Sigmoid colon (tissue), 7 donors: ENCODE data around the gene C5AR2. TPM values are rescaled to one million over a fixed set of nuclear protein-coding genes. Genes with fewer than 3 reads are reported as not detected.
A peak's percentile ranks its signal among the peaks of the same experiment; 100 is the strongest.
"Not testable (repeated sequence)": the region's sequence is repeated elsewhere in the genome, so short reads cannot be mapped to it uniquely, and the experiment has no call there.

Source experiments
- DNase-seq: peaks from one replicate; pipeline ENCODE4 v3.0.0-alpha.2; 2019
- H3K27ac ChIP-seq, 4 donors: fragments of 200-600 bp; sonication (generic); one replicate each; pipeline ENCODE4 v1.5.1; 2016 to 2019; ENCODE audit warnings: mild to moderate bottlenecking in 1 of 4
- H3K27me3 ChIP-seq, 3 donors: fragments of 200-600 bp; sonication (generic); one replicate each; pipeline ENCODE4 v1.5.1; 2019; ENCODE audit warnings: mild to moderate bottlenecking in 1 of 3
- H3K36me3 ChIP-seq, 4 donors: fragments of 200-600 bp; sonication (generic); one replicate each; pipeline ENCODE4 v1.5.1; 2016 to 2019
- H3K4me1 ChIP-seq, 4 donors: fragments of 200-600 bp; sonication (generic); one replicate each; pipeline ENCODE4 v1.5.1; 2017 to 2019
- H3K4me3 ChIP-seq, 4 donors: fragments of 200-600 bp; sonication (generic); one replicate each; pipeline ENCODE4 v1.5.1; 2017 to 2019; ENCODE audit warnings: mild to moderate bottlenecking in 2 of 4, moderate library complexity in 1 of 4
- H3K9me3 ChIP-seq, 4 donors: fragments of 200-600 bp in 3 of 4; sonication (generic) in 3 of 4; one replicate each; pipeline versions ENCODE4 v1.5.1 to v1.6.1; 2013 to 2019
- EP300 ChIP-seq, 4 donors: sonication (generic); formaldehyde crosslinking; IDR thresholded peaks; one replicate each; pipeline ENCODE4 v1.6.1; 2017; ENCODE audit warnings: antibody characterized with exemption in 4 of 4
- POLR2A ChIP-seq, 2 donors: fragments of 450-650 bp; IDR thresholded peaks; one replicate each; pipeline ENCODE4 v1.6.1; 2016; ENCODE audit warnings: antibody characterized with exemption in 2 of 2, mild to moderate bottlenecking in 2 of 2, moderate library complexity in 2 of 2
- POLR2AphosphoS5 ChIP-seq, 4 donors: sonication (generic); formaldehyde crosslinking; IDR thresholded peaks; one replicate each; pipeline ENCODE4 v1.6.1; 2017; ENCODE audit warnings: antibody characterized with exemption in 4 of 4
- WGBS, 2 donors: extraction: QIAGEN DNeasy Blood & Tissue Kit; methylation state at CpG; one replicate each; pipeline ENCODE4 v1.1.7; 2013; 5-methylcytosine and 5-hydroxymethylcytosine counted together
- intact Hi-C: fragments of 100-400 bp; cut with DNase I; formaldehyde crosslinking; loops from one replicate; pipeline ENCODE4 v1.15.1; 2023
- polyA plus RNA-seq, 3 donors: library from polyadenylated mRNA; stranded (reverse); fragments of 200-250 nt; gene quantifications; one replicate each; pipeline ENCODE4 v1.2.3, GENCODE V29; 2013
- total RNA-seq, 4 donors: library from RNA; depleted of rRNA; stranded (reverse); fragments of >200 nt; gene quantifications; one replicate each; pipeline ENCODE4 v1.1.0, GENCODE V29; 2016
- TF ChIP-seq, protein P1 (sequence below), 4 experiments: fragments of 450-650 bp in 3 of 4; fragments of 200-600 bp in 1 of 4; IDR thresholded peaks; one replicate each; pipeline ENCODE4 v1.5.1; 2016 to 2019; ENCODE audit warnings: antibody characterized with exemption in 4 of 4, mild to moderate bottlenecking in 3 of 4, moderate library complexity in 2 of 4
- donor health status: healthy with polysubstance abuse.
- donor health status: Bipolar disorder and iron deficiency.
- donor health status: healthy.

C5AR2 gene
- total and polyA plus RNA-seq, 7 donors: 0.60 to 2.7 (median 1.4) TPM

DNA sequence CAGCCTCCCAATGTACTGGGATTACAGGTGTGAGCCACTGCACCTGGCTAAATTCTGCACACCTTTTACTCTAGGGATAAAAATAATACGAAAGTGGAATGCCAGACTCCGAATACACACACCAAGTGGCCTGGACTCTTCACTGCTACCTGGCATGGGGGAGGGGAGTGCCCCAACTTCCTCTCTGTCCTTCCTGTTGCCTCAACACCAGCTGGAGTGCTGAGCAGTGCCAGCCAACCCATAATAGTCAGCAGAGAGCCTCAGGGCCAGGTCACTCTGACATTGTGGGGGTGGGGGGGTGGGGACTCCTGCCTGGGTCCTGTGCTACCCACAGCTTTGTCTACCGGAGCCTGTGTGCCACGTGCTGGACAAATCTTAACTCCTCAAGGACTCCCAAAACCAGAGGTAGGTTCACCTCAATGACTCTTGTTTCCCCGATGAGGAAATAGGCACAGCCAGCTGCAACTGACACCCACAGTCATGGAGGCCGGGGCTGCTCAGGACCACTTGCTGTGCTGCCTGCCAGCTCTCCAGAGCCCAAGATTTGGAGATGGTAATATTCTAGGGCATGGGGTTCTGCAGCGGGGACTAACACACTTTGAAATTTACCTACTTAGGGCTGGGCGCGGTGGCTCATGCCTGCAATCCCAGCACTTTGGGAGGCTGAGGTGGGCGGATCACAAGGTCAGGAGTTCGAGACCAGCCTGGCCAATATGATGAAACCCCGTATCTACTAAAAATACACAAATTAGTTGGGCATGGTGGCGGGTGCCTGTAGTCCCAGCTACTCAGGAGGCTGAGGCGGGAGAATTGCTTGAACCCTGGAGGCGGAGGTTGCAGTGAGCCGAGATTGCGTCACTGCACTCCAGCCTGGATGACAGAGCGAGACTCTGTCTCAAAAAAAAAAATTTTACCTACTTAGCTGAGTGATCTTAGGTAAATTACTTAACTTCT lies 5.1 kb downstream of the C5AR2 start:
- H3K36me3 ChIP-seq, H3K27me3 ChIP-seq, H3K9me3 ChIP-seq, H3K4me1 ChIP-seq, intact Hi-C loops, DNase-seq: not testable (repeated sequence)
- WGBS, 2 donors: 68 to 77% methylated on average over 18 of the region's 18 CpGs
- Histone ChIP-seq H3K27ac (peak overlapping the region in 2 of 4 donors; percentile 14 to 31), H3K4me3 (peak overlapping the region in 1 of 4 donors; percentile 25)
- peak in 2 of 4 donors; percentile 23 to 42 for TF ChIP-seq POLR2AphosphoS5 (IDR thresholded peaks at IDR 0.05)

DNA sequence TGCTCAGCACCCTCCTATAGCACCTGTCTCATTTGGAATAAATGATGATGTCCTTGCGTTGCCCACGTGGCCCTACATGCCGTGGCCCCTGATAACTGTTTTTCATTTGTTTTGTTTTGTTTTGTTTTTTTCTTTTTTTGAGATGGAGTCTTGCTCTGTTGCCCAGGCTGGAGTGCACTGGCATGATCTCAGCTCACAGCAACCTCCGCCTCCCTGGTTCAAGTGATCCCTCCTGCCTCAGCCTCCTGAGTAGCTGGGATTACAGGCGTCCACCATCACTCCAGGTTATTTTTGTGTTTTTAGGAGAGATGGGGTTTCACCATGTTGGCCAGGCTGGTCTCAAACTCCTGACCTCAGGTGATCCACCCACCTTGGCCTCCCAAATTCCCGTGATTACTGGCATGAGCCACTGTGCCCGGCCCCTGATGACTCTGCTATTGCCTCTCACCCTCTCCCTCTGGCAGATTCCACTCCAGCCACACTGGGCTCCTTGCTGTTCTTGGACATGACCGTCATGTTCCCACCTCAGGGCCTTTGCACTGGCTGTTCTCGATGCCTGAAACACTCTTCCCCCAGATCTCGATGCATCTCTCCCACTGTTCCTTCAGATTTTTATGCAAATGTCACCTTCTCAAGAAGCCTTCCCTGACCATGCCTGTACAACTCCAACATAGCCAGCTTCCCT lies 7.4 kb downstream of the C5AR2 start:
- Histone ChIP-seq H3K9me3 (no peaks in the 10 kb centered on the region), H3K27ac (no peak overlapping the region), H3K4me3 (no peak overlapping the region), H3K4me1 (no peaks in the 10 kb centered on the region), H3K36me3 (no peaks in the 10 kb centered on the region), H3K27me3 (no peaks in the 10 kb centered on the region)
- intact Hi-C loops: no loop called here
- TF ChIP-seq POLR2A (IDR thresholded peaks at IDR 0.05) (no peak), POLR2AphosphoS5 (IDR thresholded peaks at IDR 0.05) (no peak), EP300 (IDR thresholded peaks at IDR 0.05) (no peak)
- TF ChIP-seq, protein P1, sequence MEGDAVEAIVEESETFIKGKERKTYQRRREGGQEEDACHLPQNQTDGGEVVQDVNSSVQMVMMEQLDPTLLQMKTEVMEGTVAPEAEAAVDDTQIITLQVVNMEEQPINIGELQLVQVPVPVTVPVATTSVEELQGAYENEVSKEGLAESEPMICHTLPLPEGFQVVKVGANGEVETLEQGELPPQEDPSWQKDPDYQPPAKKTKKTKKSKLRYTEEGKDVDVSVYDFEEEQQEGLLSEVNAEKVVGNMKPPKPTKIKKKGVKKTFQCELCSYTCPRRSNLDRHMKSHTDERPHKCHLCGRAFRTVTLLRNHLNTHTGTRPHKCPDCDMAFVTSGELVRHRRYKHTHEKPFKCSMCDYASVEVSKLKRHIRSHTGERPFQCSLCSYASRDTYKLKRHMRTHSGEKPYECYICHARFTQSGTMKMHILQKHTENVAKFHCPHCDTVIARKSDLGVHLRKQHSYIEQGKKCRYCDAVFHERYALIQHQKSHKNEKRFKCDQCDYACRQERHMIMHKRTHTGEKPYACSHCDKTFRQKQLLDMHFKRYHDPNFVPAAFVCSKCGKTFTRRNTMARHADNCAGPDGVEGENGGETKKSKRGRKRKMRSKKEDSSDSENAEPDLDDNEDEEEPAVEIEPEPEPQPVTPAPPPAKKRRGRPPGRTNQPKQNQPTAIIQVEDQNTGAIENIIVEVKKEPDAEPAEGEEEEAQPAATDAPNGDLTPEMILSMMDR (IDR thresholded peaks at IDR 0.05): no peak
- no peak for DNase-seq
- WGBS, 2 donors: 69 to 88% methylated on average over 10 of the region's 10 CpGs

DNA sequence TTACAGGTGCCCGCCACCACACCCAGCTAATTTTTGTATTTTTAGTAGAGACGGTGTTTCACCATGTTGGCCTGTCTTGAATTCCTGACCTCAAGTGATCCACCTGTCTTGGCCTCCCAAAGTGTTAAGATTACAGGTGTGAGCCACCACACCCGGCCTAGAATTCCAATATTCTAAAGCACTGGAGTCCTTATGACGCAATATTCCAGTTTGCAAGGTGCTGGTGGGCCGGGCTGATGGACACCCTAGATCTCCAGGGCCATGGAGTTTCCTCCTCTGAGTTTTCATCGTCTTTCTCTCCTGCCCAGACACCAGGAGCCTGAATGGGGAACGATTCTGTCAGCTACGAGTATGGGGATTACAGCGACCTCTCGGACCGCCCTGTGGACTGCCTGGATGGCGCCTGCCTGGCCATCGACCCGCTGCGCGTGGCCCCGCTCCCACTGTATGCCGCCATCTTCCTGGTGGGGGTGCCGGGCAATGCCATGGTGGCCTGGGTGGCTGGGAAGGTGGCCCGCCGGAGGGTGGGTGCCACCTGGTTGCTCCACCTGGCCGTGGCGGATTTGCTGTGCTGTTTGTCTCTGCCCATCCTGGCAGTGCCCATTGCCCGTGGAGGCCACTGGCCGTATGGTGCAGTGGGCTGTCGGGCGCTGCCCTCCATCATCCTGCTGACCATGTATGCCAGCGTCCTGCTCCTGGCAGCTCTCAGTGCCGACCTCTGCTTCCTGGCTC lies 8.7 kb downstream of the C5AR2 start:
- intact Hi-C loops: no loop called here
- TF ChIP-seq POLR2AphosphoS5 (IDR thresholded peaks at IDR 0.05): no peak
- TF ChIP-seq, protein P1 (IDR thresholded peaks at IDR 0.05): no peak
- TF ChIP-seq POLR2A (IDR thresholded peaks at IDR 0.05): no peak
- no peak for TF ChIP-seq EP300 (IDR thresholded peaks at IDR 0.05)
- no peak for DNase-seq
- Histone ChIP-seq H3K27me3 (no peaks in the 10 kb centered on the region), H3K4me1 (no peaks in the 10 kb centered on the region), H3K36me3 (no peaks in the 10 kb centered on the region), H3K4me3 (no peak overlapping the region), H3K9me3 (no peaks in the 10 kb centered on the region), H3K27ac (no peak overlapping the region)
- 95% methylated on average over 29 of the region's 29 CpGs for WGBS, 2 donors

DNA sequence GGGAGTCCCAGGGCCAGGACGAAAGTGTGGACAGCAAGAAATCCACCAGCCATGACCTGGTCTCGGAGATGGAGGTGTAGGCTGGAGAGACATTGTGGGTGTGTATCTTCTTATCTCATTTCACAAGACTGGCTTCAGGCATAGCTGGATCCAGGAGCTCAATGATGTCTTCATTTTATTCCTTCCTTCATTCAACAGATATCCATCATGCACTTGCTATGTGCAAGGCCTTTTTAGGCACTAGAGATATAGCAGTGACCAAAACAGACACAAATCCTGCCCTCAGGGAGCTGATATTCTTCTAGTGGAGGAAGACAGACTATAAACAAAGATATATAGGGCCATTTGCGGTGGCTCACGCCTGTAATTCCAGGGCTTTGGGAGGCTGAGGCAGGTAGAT lies 9.8 kb downstream of the C5AR2 start:
- intact Hi-C loops: no loop called here
- 89 to 90% methylated on average over 4 of the region's 4 CpGs for WGBS, 2 donors
- TF ChIP-seq EP300 (IDR thresholded peaks at IDR 0.05): no peak

GRCh38 chr19:47343194-47343802 lies 11.3 kb downstream of the C5AR2 start:
- Histone ChIP-seq H3K4me3 (no peak overlapping the region), H3K9me3 (no peaks in the 10 kb centered on the region), H3K27me3 (no peaks in the 10 kb centered on the region), H3K4me1 (peaks cover 0 to under 1% (median under 1%) of the 10 kb centered on the region in 4 donors), H3K27ac (no peak overlapping the region), H3K36me3 (no peaks in the 10 kb centered on the region)
- 88 to 89% methylated on average over 11 of the region's 11 CpGs for WGBS, 2 donors
- intact Hi-C loops: no loop called here
- no peak for DNase-seq
- TF ChIP-seq POLR2AphosphoS5 (IDR thresholded peaks at IDR 0.05) (no peak), POLR2A (IDR thresholded peaks at IDR 0.05) (no peak), EP300 (IDR thresholded peaks at IDR 0.05) (no peak)
- TF ChIP-seq, protein P1 (IDR thresholded peaks at IDR 0.05): no peak

More for the DNA sequence above, 9.8 kb downstream of the C5AR2 start:
- no peaks in the 10 kb centered on the region for H3K36me3 ChIP-seq
- H3K4me3 ChIP-seq: no peak overlapping the region
- H3K27ac ChIP-seq: no peak overlapping the region
- DNase-seq: no peak
- no peaks in the 10 kb centered on the region for H3K27me3 ChIP-seq
- H3K9me3 ChIP-seq: no peaks in the 10 kb centered on the region
- no peaks in the 10 kb centered on the region for H3K4me1 ChIP-seq
